ENCODE data around the gene ZBTB7C. TPM values are rescaled to one million over a fixed set of nuclear protein-coding genes. Genes with fewer than 3 reads are reported as not detected.

The ZBTB7C gene
- total RNA-seq, 2 donors from 2014 or later: 0.04 to 0.40 TPM

GRCh38 chr18:48003426-48004349, 405.5 kb downstream of the ZBTB7C start:
- Mint-ChIP-seq H3K36me3 (ENCODE audit: low read depth) (no peaks in the 10 kb centered on the region), H3K27me3 (no peaks in the 10 kb centered on the region), H3K27ac (no peak overlapping the region), H3K4me3 (no peak overlapping the region), H3K4me1 (no peaks in the 10 kb centered on the region), H3K9me3 (no peaks in the 10 kb centered on the region)
- no peak for ATAC-seq (replicated peaks)

GRCh38 chr18:48002933-48003365, 406.2 kb downstream of the ZBTB7C start:
- Mint-ChIP-seq H3K4me3 (no peak overlapping the region), H3K4me1 (no peaks in the 10 kb centered on the region), H3K27ac (no peak overlapping the region), H3K9me3 (no peaks in the 10 kb centered on the region), H3K36me3 (ENCODE audit: low read depth) (no peaks in the 10 kb centered on the region), H3K27me3 (no peaks in the 10 kb centered on the region)
- ATAC-seq (replicated peaks): no peak

GRCh38 chr18:48000701-48001100, 408.5 kb downstream of the ZBTB7C start:
- H3K36me3 Mint-ChIP-seq (ENCODE audit: low read depth): no peaks in the 10 kb centered on the region
- peaks cover 8% of the 10 kb centered on the region for H3K9me3 Mint-ChIP-seq
- no peak overlapping the region for H3K27ac Mint-ChIP-seq
- H3K4me3 Mint-ChIP-seq: no peak overlapping the region
- no peaks in the 10 kb centered on the region for H3K4me1 Mint-ChIP-seq
- ATAC-seq (replicated peaks): no peak
- no peaks in the 10 kb centered on the region for H3K27me3 Mint-ChIP-seq

- H3K36me3 Mint-ChIP-seq (ENCODE audit: low read depth): no peaks in the 10 kb centered on the region
- H3K9me3 Mint-ChIP-seq: peaks cover 8% of the 10 kb centered on the region
- ATAC-seq (replicated peaks): no peak
- H3K4me1 Mint-ChIP-seq: no peaks in the 10 kb centered on the region
- no peaks in the 10 kb centered on the region for H3K27me3 Mint-ChIP-seq
- H3K27ac Mint-ChIP-seq: peak overlapping the region; percentile 10
- no peak overlapping the region for H3K4me3 Mint-ChIP-seq
These were observed 409.4 kb downstream of the ZBTB7C start for GRCh38 chr18:47999801-48000248.

- Mint-ChIP-seq H3K27ac (no peak overlapping the region), H3K9me3 (peaks cover 8% of the 10 kb centered on the region)
These were observed 411.8 kb downstream of the ZBTB7C start for GRCh38 chr18:47997338-47997780.

GRCh38 chr18:47996091-47996541, 413.1 kb downstream of the ZBTB7C start:
- Mint-ChIP-seq H3K27ac (no peak overlapping the region), H3K4me1 (no peaks in the 10 kb centered on the region)
- ATAC-seq (replicated peaks): no peak

More at GRCh38 chr18:47997338-47997780, 411.8 kb downstream of the ZBTB7C start:
- H3K36me3 Mint-ChIP-seq (ENCODE audit: low read depth): no peaks in the 10 kb centered on the region
- ATAC-seq (replicated peaks): peak; percentile 32
- no peaks in the 10 kb centered on the region for H3K27me3 Mint-ChIP-seq
- no peaks in the 10 kb centered on the region for H3K4me1 Mint-ChIP-seq
- no peak overlapping the region for H3K4me3 Mint-ChIP-seq

GRCh38 chr18:47995654-47996053, 413.5 kb downstream of the ZBTB7C start:
- Mint-ChIP-seq H3K27ac (no peak overlapping the region), H3K9me3 (peaks cover 8% of the 10 kb centered on the region), H3K36me3 (ENCODE audit: low read depth) (no peaks in the 10 kb centered on the region), H3K4me1 (no peaks in the 10 kb centered on the region), H3K27me3 (no peaks in the 10 kb centered on the region), H3K4me3 (no peak overlapping the region)
- ATAC-seq (replicated peaks): no peak

More at GRCh38 chr18:47996091-47996541, 413.1 kb downstream of the ZBTB7C start:
- H3K4me3 Mint-ChIP-seq: no peak overlapping the region
- peaks cover 8% of the 10 kb centered on the region for H3K9me3 Mint-ChIP-seq
- H3K27me3 Mint-ChIP-seq: no peaks in the 10 kb centered on the region
- no peaks in the 10 kb centered on the region for H3K36me3 Mint-ChIP-seq (ENCODE audit: low read depth)

GRCh38 chr18:47993409-47993808, 415.8 kb downstream of the ZBTB7C start:
- Mint-ChIP-seq H3K4me1 (no peaks in the 10 kb centered on the region), H3K36me3 (ENCODE audit: low read depth) (no peaks in the 10 kb centered on the region), H3K9me3 (peaks cover 8% of the 10 kb centered on the region), H3K27me3 (no peaks in the 10 kb centered on the region), H3K27ac (no peak overlapping the region), H3K4me3 (no peak overlapping the region)
- ATAC-seq (replicated peaks): no peak

- H3K9me3 Mint-ChIP-seq: peaks cover 8% of the 10 kb centered on the region
- H3K4me1 Mint-ChIP-seq: no peaks in the 10 kb centered on the region
- no peak overlapping the region for H3K4me3 Mint-ChIP-seq
- H3K27ac Mint-ChIP-seq: no peak overlapping the region
- H3K27me3 Mint-ChIP-seq: no peaks in the 10 kb centered on the region
- ATAC-seq (replicated peaks): no peak
- no peaks in the 10 kb centered on the region for H3K36me3 Mint-ChIP-seq (ENCODE audit: low read depth)
These were observed 416.2 kb downstream of the ZBTB7C start for GRCh38 chr18:47992976-47993375.

- no peaks in the 10 kb centered on the region for H3K27me3 Mint-ChIP-seq
- H3K36me3 Mint-ChIP-seq (ENCODE audit: low read depth): no peaks in the 10 kb centered on the region
- no peaks in the 10 kb centered on the region for H3K4me1 Mint-ChIP-seq
- peaks cover 3% of the 10 kb centered on the region for H3K9me3 Mint-ChIP-seq
- no peak overlapping the region for H3K27ac Mint-ChIP-seq
- ATAC-seq (replicated peaks): no peak
- no peak overlapping the region for H3K4me3 Mint-ChIP-seq
These were observed 416.9 kb downstream of the ZBTB7C start for GRCh38 chr18:47992266-47992665.

- Mint-ChIP-seq H3K4me3 (no peak overlapping the region), H3K36me3 (ENCODE audit: low read depth) (no peaks in the 10 kb centered on the region), H3K27ac (no peak overlapping the region), H3K27me3 (no peaks in the 10 kb centered on the region), H3K4me1 (no peaks in the 10 kb centered on the region), H3K9me3 (no peaks in the 10 kb centered on the region)
- no peak for ATAC-seq (replicated peaks)
These were observed 418.2 kb downstream of the ZBTB7C start for GRCh38 chr18:47990981-47991380.

GRCh38 chr18:47987388-47987699, 421.8 kb downstream of the ZBTB7C start:
- H3K27me3 Mint-ChIP-seq: no peaks in the 10 kb centered on the region
- no peak for ATAC-seq (replicated peaks)

GRCh38 chr18:47986620-47987387, 422.4 kb downstream of the ZBTB7C start:
- H3K9me3 Mint-ChIP-seq: no peaks in the 10 kb centered on the region

More at GRCh38 chr18:47987388-47987699, 421.8 kb downstream of the ZBTB7C start:
- Mint-ChIP-seq H3K4me1 (no peaks in the 10 kb centered on the region), H3K4me3 (no peak overlapping the region), H3K27ac (no peak overlapping the region), H3K9me3 (no peaks in the 10 kb centered on the region), H3K36me3 (ENCODE audit: low read depth) (no peaks in the 10 kb centered on the region)

GRCh38 chr18:47985866-47986265, 423.3 kb downstream of the ZBTB7C start:
- H3K27ac Mint-ChIP-seq: no peak overlapping the region
- no peaks in the 10 kb centered on the region for H3K4me1 Mint-ChIP-seq
- H3K9me3 Mint-ChIP-seq: no peaks in the 10 kb centered on the region
- no peaks in the 10 kb centered on the region for H3K36me3 Mint-ChIP-seq (ENCODE audit: low read depth)
- ATAC-seq (replicated peaks): no peak
- H3K4me3 Mint-ChIP-seq: no peak overlapping the region
- no peaks in the 10 kb centered on the region for H3K27me3 Mint-ChIP-seq

More at GRCh38 chr18:47986620-47987387, 422.4 kb downstream of the ZBTB7C start:
- no peaks in the 10 kb centered on the region for H3K27me3 Mint-ChIP-seq
- H3K27ac Mint-ChIP-seq: no peak overlapping the region
- H3K36me3 Mint-ChIP-seq (ENCODE audit: low read depth): no peaks in the 10 kb centered on the region
- H3K4me3 Mint-ChIP-seq: no peak overlapping the region
- no peaks in the 10 kb centered on the region for H3K4me1 Mint-ChIP-seq
- no peak for ATAC-seq (replicated peaks)
